SK-N-MC (cell line): ENCODE results near the gene MBD5.

ENCODE experiments used
- EZH2 ChIP-seq: fragments of 200-600 bp; sonication (generic); IDR thresholded peaks from one replicate; pipeline ENCODE4 v1.6.1; 2017; ENCODE audit warnings: antibody characterized with exemption
- FOXP2 ChIP-seq: optimal IDR thresholded peaks from 2 replicates; pipeline ENCODE3; 2011; ENCODE audit warnings: mild to moderate bottlenecking, moderate library complexity; ENCODE audit not compliant: insufficient read depth; ENCODE audit errors: extremely low read length, control extremely low read depth

DNA sequence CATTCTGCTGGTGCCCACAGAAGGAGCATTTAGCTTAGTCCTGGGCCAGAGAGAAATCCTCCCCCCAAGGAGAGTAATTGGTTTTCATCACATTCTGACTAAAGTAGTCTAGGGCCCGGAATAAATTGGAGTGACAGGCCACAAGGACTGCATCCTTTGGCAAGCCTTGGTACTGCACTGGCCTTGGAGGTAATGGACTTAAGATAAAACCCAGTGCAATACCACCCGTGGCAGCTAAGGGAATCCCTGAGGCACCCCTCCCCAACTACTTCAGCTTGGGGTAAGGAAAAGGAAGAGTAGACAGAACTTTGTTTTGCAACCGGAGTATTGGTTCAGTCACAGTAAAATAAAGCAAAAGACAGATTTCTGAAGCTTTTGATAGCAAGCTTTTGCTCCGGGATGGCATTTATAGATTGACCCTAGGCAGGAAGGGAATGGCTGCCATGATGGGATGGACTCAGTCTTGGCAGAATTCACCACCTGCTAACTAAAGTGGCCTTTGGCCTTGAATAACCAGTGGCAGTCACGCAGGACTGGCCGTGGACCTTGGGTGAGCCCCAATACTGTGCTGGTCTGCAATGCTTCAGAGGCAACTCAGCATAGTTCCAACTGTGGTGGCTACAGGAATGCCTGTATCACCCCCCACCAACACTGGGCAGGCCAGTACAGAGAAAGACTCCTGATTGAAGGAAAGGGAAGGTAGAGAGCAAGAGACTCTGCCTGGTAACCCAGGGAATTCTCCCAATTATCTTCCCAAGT is 14.5 kb upstream of the MBD5 start:
- no peak for TF ChIP-seq EZH2
- TF ChIP-seq FOXP2 = no peak
